ENCODE measurements around the gene DENND4B.
A peak's percentile ranks its signal among the peaks of the same experiment; 100 is the strongest.
"Not testable (repeated sequence)": the region's sequence is repeated elsewhere in the genome, so short reads cannot be mapped to it uniquely, and the experiment has no call there.

The DENND4B gene, protein sequence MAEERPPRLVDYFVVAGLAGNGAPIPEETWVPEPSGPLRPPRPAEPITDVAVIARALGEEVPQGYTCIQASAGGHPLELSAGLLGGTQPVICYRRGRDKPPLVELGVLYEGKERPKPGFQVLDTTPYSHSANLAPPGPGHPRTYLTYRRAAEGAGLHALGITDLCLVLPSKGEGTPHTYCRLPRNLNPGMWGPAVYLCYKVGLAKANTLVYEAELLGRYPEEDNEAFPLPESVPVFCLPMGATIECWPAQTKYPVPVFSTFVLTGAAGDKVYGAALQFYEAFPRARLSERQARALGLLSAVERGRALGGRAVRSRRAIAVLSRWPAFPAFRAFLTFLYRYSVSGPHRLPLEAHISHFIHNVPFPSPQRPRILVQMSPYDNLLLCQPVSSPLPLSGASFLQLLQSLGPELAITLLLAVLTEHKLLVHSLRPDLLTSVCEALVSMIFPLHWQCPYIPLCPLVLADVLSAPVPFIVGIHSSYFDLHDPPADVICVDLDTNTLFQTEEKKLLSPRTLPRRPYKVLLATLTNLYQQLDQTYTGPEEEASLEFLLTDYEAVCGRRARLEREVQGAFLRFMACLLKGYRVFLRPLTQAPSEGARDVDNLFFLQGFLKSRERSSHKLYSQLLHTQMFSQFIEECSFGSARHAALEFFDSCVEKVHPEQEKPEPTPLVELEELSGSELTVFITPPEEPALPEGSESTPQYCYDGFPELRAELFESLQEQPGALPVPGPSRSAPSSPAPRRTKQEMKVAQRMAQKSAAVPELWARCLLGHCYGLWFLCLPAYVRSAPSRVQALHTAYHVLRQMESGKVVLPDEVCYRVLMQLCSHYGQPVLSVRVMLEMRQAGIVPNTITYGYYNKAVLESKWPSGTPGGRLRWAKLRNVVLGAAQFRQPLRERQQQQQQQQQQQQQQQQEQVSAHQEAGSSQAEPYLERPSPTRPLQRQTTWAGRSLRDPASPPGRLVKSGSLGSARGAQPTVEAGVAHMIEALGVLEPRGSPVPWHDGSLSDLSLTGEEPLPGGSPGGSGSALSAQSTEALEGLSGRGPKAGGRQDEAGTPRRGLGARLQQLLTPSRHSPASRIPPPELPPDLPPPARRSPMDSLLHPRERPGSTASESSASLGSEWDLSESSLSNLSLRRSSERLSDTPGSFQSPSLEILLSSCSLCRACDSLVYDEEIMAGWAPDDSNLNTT (N-terminal part only)

DNA sequence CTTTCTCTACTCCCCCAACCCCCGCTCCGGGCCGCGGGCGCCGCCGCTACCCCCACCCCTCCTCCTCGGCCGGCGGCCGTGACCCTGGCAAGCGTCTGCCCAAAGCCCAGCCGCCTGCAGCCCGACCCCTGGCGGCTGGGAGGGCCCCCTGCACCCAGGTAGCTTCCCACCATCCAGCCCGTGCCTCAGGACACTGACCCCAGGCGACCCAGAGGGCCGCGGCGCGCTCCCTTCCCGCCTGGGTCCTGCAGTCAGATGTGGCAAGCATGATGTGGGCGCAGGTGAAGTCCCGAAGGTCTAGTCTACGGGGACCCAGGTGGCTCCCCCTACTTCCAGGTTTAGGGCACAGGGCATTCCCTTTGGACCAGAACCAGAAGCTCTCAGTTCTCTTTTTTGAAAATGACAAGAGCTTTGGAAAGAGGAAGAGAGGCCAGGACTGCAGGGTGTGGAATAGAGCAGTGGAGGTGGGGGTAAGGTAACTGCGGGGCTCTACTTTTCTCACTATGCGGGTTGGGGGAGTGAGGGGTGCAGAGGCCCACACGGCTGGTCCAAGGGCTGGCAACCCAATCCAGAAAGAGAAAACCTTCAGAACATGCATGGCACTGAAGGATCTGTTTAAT, at the start of gene DENND4B:
Gene DENND4B, minus strand, starts transcription at position 97 of the 620 bp plus-strand sequence. CDS start 2,344 bp downstream, outside the sequence.
- no peaks in the 10 kb centered on the region for H3K9me3 Mint-ChIP-seq
- DNase-seq (peak; percentile 83), ATAC-seq (peak; percentile 68)
- peaks cover 25% of the 10 kb centered on the region for H3K4me1 Mint-ChIP-seq
- peak within 1 kb of the TSS; percentile 91 for H3K4me3 Mint-ChIP-seq
- H3K27ac Mint-ChIP-seq, result peak within 1 kb of the TSS; percentile 92
- no peaks in the 10 kb centered on the region for H3K27me3 Mint-ChIP-seq
- peaks cover 42% of the 10 kb centered on the region for H3K36me3 Mint-ChIP-seq (ENCODE audit: low read depth)

GRCh38 chr1:153995640-153996039, 49.1 kb upstream of the DENND4B start:
- no peak for ATAC-seq
- peaks cover 27% of the 10 kb centered on the region for H3K4me1 Mint-ChIP-seq
- peak overlapping the region; percentile 20 for H3K27ac Mint-ChIP-seq
- no peak for DNase-seq
- peaks cover 45% of the 10 kb centered on the region for H3K36me3 Mint-ChIP-seq (ENCODE audit: low read depth)
- no peaks in the 10 kb centered on the region for H3K9me3 Mint-ChIP-seq
- no peaks in the 10 kb centered on the region for H3K27me3 Mint-ChIP-seq
- no peak overlapping the region for H3K4me3 Mint-ChIP-seq

DNA sequence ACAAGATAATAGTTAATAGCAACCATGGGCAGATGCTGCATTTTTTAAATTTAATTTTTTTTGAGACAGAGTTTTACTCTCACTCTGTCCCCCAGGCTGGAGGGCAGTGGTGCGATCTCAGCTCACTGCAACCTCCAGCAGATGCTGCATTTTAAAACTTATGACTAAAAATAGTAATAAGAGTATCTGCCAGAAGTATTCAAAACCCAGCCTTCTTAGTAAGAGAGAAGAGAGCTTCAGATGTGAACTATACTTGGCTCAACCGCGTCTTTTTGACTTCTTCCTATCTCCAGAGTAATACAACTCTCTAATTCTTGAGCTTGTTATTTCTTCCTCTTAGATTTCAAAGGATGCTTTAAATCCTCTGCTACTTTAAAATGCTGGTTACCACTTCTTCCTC, 48.7 kb upstream of the DENND4B start:
- Mint-ChIP-seq H3K27ac (peak overlapping the region; percentile 20), H3K9me3 (no peaks in the 10 kb centered on the region), H3K4me1 (peaks cover 31% of the 10 kb centered on the region), H3K36me3 (ENCODE audit: low read depth) (peaks cover 47% of the 10 kb centered on the region), H3K4me3 (no peak overlapping the region), H3K27me3 (no peaks in the 10 kb centered on the region)
- no peak for DNase-seq
- no peak for ATAC-seq

DNA sequence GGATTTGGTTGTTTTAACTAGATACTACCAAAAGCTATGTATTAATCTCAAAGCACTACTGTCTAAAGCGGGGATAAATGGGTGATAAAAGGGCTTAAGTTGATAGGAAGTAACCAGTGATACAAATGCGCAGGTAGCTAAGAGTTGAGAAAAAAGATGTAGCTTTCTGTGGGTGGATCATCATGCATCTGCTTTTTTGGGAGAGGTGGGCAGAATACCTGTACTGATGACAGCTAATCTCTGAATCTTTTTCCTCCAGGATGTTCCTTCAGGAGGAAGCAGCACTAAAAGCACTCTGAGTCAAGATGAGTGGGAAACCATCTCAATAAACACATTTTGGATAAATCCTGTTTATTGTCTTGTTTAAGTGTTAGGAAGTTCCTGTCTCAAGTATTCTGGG, 45.3 kb upstream of the DENND4B start:
- Mint-ChIP-seq H3K9me3 (no peaks in the 10 kb centered on the region), H3K27ac (peak overlapping the region; percentile 98), H3K27me3 (no peaks in the 10 kb centered on the region), H3K4me3 (peak overlapping the region; percentile 97), H3K4me1 (peaks cover 44% of the 10 kb centered on the region), H3K36me3 (ENCODE audit: low read depth) (peaks cover 47% of the 10 kb centered on the region)
- no peak for ATAC-seq
- no peak for DNase-seq

DNA sequence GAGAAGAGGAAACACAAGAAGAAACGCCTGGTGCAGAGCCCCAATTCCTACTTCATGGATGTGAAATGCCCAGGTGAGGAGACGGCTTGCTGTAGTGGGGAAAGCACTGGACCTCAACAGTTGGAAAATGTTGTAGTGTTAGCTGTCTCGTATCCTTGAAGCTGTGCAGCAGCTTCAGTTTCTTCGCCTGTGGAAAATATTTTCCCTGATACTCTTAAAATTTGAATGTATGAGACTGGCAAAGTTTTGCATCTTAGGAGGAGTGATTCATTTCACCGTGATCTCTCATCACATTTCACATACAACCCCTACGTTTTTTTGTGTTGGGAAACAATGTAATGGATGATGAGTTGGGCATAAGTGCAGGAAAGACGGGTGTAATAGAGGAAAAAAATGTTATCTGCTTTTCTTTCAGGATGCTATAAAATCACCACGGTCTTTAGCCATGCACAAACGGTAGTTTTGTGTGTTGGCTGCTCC, 44.7 kb upstream of the DENND4B start:
- H3K36me3 Mint-ChIP-seq (ENCODE audit: low read depth), result peaks cover 47% of the 10 kb centered on the region
- no peak for DNase-seq
- peaks cover 49% of the 10 kb centered on the region for H3K4me1 Mint-ChIP-seq
- H3K27ac Mint-ChIP-seq, result peak overlapping the region; percentile 98
- peak overlapping the region; percentile 97 for H3K4me3 Mint-ChIP-seq
- no peaks in the 10 kb centered on the region for H3K9me3 Mint-ChIP-seq
- no peak for ATAC-seq
- no peaks in the 10 kb centered on the region for H3K27me3 Mint-ChIP-seq

DNA sequence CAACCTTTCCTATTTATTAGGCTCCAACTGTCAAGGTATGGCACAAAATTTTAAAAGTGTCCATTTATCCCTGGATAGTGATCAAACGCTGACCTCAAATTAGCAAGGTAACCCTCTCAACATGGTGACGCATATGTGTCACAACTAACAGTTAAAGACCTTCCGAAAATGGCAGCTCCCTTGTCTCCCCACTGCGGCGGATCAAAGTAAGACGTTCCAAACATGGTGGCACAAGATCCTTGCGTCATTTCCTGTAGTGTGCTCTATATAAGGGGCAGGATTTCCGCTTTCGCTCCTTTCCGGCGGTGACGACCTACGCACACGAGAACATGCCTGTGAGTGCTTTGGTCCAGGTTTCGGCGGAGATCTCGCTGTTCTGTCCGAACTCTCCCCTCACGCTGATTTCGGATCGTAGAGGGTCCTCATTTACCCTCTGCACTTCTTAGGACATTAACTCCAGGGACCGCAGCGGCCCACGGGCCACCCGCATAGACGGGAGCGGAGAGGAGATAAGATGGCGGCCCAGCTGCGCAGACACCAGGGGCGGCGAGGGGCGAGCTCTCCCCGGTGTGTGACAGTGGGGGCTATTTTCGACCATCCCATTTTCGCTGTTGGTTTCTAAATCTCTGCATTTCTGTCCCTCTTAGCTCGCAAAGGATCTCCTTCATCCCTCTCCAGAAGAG, 44.1 kb upstream of the DENND4B start, which contains the start of gene RPS27:
Gene RPS27, plus strand, starts transcription at position 295 of the 683 bp plus-strand sequence. Its CDS starts 35 bp downstream, at position 330.
- Mint-ChIP-seq H3K27ac (peak within 1 kb of the TSS; percentile 98), H3K9me3 (no peaks in the 10 kb centered on the region), H3K27me3 (no peaks in the 10 kb centered on the region), H3K36me3 (ENCODE audit: low read depth) (peaks cover 45% of the 10 kb centered on the region), H3K4me1 (peaks cover 53% of the 10 kb centered on the region), H3K4me3 (peak within 1 kb of the TSS; percentile 97)
- ATAC-seq, result peak; percentile 80
- DNase-seq, result peak; percentile 80

- DNase-seq (no peak), ATAC-seq (no peak)
- no peaks in the 10 kb centered on the region for H3K9me3 Mint-ChIP-seq
- no peak overlapping the region for H3K4me3 Mint-ChIP-seq
- H3K4me1 Mint-ChIP-seq, result peaks cover 56% of the 10 kb centered on the region
- no peaks in the 10 kb centered on the region for H3K27me3 Mint-ChIP-seq
- peak overlapping the region; percentile 90 for H3K27ac Mint-ChIP-seq
- H3K36me3 Mint-ChIP-seq (ENCODE audit: low read depth), result peaks cover 26% of the 10 kb centered on the region
These were observed 41.1 kb upstream of the DENND4B start for GRCh38 chr1:153987621-153988020.

DNA sequence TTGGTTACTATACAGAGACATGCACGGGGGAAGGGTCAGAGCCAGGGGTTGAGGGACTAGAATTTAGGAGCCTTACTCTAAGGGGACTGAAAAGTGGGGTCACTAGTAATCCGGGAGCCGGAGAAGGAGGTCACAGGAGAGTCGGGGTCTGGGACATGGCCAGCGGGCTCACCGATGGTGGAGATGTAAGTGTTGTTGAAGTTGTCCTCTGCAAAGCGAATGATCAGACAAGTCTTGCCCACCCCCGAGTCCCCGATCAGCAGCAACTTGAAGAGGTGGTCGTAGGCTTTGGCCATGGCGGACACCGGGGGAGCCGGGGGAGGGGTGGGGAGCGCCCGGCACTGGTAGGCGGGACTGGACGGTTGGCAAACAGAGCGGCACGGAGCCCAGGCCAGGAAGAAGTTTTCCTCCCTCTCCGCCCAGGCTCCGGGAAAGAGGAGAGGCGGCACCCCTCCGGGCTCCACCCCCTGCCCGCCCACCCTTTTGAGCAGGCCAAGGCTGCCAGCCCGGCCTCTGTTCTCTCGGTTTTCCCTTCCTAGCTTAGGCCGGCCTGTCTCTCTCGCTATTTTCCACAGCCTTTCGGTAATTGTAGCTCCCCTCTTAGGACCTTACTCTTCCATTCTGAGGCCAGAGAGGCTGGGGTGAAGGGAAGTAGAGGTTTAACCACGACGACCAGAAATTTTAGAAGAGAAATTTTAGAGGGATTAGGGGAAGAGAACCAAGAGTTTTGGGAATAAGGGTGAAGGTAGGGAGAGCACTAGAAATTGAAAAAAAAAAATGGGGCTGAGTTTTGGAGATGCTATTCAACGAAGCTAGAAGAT, 39.6 kb upstream of the DENND4B start, which contains the start of gene RAB13:
Gene RAB13, minus strand, starts transcription at position 399 of the 821 bp plus-strand sequence. Its CDS starts 103 bp downstream, at position 296.
- H3K4me3 Mint-ChIP-seq, result peak within 1 kb of the TSS; percentile 88
- DNase-seq (no peak), ATAC-seq (peak; percentile 38)
- H3K27ac Mint-ChIP-seq, result peak within 1 kb of the TSS; percentile 92
- no peaks in the 10 kb centered on the region for H3K27me3 Mint-ChIP-seq
- H3K4me1 Mint-ChIP-seq, result peaks cover 41% of the 10 kb centered on the region
- H3K9me3 Mint-ChIP-seq, result no peaks in the 10 kb centered on the region
- H3K36me3 Mint-ChIP-seq (ENCODE audit: low read depth), result peaks cover 11% of the 10 kb centered on the region

GRCh38 chr1:153985341-153985912, 38.9 kb upstream of the DENND4B start:
- H3K4me1 Mint-ChIP-seq, result peaks cover 38% of the 10 kb centered on the region
- peak overlapping the region; percentile 88 for H3K4me3 Mint-ChIP-seq
- H3K27ac Mint-ChIP-seq, result peak overlapping the region; percentile 92
- H3K36me3 Mint-ChIP-seq (ENCODE audit: low read depth), result peaks cover 4% of the 10 kb centered on the region
- peak; percentile 68 for DNase-seq
- H3K9me3 Mint-ChIP-seq, result no peaks in the 10 kb centered on the region
- no peaks in the 10 kb centered on the region for H3K27me3 Mint-ChIP-seq
- ATAC-seq, result peak; percentile 78

DNA sequence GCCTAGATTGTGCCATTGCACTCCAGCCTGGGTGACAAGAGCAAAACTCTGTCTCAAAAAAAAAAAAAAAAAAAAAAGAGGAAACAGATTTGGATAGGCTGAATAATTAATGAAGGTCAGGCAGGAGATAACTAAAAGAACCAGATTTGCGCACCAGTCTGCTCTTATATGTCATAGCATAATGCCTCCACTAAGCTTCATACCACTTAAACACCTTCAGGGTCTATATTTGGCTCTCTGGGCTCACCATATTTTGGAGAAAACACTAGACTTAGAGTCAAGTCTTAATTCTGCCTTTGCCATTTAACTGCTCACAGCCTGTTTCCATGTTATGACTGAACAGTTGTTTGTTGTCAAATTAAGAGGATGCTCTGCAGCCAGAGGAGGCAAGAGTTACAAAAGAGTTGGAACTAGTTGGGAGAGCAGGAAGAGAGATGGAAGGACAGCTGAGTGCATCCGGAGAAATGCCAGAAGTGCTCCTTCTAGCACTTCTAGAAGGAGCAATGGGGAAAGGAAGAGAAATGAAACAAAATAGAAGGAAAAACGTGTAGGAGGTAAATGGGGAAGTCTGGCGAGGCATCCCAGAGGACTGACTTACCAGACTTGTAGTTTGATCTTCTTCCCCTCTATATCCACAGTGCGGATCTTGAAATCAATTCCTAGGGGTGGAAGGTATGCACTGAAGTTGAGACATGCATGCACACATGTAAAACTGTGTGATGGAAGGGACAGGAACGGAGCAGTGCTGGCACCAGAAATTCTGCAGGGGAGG, 37.8 kb upstream of the DENND4B start:
- peak overlapping the region; percentile 2 for H3K27ac Mint-ChIP-seq
- no peak overlapping the region for H3K4me3 Mint-ChIP-seq
- no peaks in the 10 kb centered on the region for H3K27me3 Mint-ChIP-seq
- ATAC-seq, result no peak
- H3K9me3 Mint-ChIP-seq, result no peaks in the 10 kb centered on the region
- H3K4me1 Mint-ChIP-seq, result peaks cover 33% of the 10 kb centered on the region
- H3K36me3 Mint-ChIP-seq (ENCODE audit: low read depth), result peaks cover 6% of the 10 kb centered on the region
- no peak for DNase-seq

DNA sequence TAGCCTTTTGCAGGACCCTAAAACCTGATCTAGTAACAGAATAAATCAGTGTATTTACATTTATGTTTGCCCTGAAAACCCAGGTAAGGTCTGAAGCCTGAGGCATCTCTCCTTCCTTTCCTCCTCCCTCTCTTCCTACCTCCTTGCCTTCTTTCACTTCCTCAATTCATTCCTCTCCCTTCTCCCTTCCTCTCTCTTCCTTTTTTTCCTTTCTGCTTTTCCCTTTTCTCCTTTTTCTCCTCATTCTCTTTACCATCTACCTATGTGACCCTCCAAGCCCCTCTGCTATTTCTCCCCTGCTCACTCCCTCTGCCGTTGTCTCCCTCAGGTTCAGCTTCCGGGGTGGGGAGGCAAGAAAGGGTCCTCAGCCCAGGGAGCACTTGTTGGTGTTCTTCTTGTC, 35.2 kb upstream of the DENND4B start:
- Mint-ChIP-seq H3K4me1 (peaks cover 37% of the 10 kb centered on the region), H3K36me3 (ENCODE audit: low read depth) (peaks cover 13% of the 10 kb centered on the region)
- not testable (repeated sequence) for H3K27me3 Mint-ChIP-seq, H3K27ac Mint-ChIP-seq, ATAC-seq, H3K9me3 Mint-ChIP-seq, DNase-seq, H3K4me3 Mint-ChIP-seq

GRCh38 chr1:153979091-153979490, 32.6 kb upstream of the DENND4B start:
- Mint-ChIP-seq H3K4me3 (peak overlapping the region; percentile 97), H3K4me1 (peaks cover 33% of the 10 kb centered on the region), H3K36me3 (ENCODE audit: low read depth) (peaks cover 33% of the 10 kb centered on the region)
- ATAC-seq, H3K27ac Mint-ChIP-seq, DNase-seq, H3K9me3 Mint-ChIP-seq, H3K27me3 Mint-ChIP-seq: not testable (repeated sequence)

All from activated naive CD8-positive, alpha-beta T cell treated with anti-CD3 and anti-CD28 coated beads, Interleukin-2, amount 50 U/mL, for 24 hours (primary cell).